ENCODE results near the gene NTM. TPM values are rescaled to one million over a fixed set of nuclear protein-coding genes. Genes with fewer than 3 reads are reported as not detected.

NTM gene
- total RNA-seq, 1 experiment from 2014 or later: 9.9 TPM

DNA sequence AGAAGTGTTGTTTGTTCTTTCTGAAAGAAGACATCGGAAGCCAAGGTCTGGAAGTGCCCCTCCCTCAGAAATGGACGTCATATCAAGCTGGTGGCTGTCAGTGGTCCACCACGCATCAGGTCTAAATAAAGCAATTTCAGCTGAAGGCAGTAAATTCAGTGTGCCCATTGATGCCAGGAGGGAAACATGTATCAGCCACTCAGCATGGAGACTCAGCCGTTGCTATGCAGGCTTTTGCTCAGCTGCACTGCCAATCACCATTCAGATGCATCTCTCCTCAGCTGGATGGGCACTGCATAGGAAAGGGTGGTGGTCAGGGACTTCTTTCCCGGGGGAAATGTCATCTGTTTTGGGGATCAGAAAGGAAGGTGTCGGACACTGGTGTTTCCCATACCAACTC lies 878.2 kb downstream of the NTM start:
- H3K9me3 ChIP-seq (ENCODE audit: control insufficient read depth, low read depth, low read length): no peaks in the 10 kb centered on the region
- Mint-ChIP-seq H3K27ac (no peak overlapping the region), H3K27me3 (ENCODE audit: low read depth) (no peaks in the 10 kb centered on the region; the same call in 1 of the 2 replicates), H3K4me1 (peaks cover 8 to 16% of the 10 kb centered on the region in 2 experiments), H3K4me3 (no peak overlapping the region), H3K9me3 (peaks cover 3 to 4% of the 10 kb centered on the region in 2 experiments; a peak in 4 of 5 replicates), H3K36me3 (ENCODE audit: insufficient read depth in 1 of 3, low read depth in 3 of 3) (peaks cover 2 to 9% (median 2%) of the 10 kb centered on the region in 3 experiments; a peak in 3 of 7 replicates)
- H2BK12ac ChIP-seq (ENCODE audit: insufficient read length, low read depth, low read length): no peak overlapping the region
- no peak overlapping the region for H2BK5ac ChIP-seq (ENCODE audit: insufficient read length, low read length)
- peaks cover 2% of the 10 kb centered on the region for H4K20me1 ChIP-seq (ENCODE audit: control insufficient read depth, insufficient read depth, insufficient read length)
- no peak overlapping the region for H3K56ac ChIP-seq (ENCODE audit: insufficient read length, low read depth, low read length)
- H3K4me2 ChIP-seq (ENCODE audit: insufficient read depth, insufficient read length, low read length): no peak overlapping the region
- H3K79me1 ChIP-seq (ENCODE audit: insufficient read depth, low read depth, low read length, poor library complexity, severe bottlenecking): no peaks in the 10 kb centered on the region
- H3K23me2 ChIP-seq (ENCODE audit: insufficient read length, low read depth, low read length, poor library complexity, severe bottlenecking): no peaks in the 10 kb centered on the region
- H3K4me1 ChIP-seq (ENCODE audit: insufficient read depth, low read length): no peaks in the 10 kb centered on the region
- no peak overlapping the region for H3K4ac ChIP-seq (ENCODE audit: low read depth, low read length)
- no peak overlapping the region for H3K9ac ChIP-seq (ENCODE audit: extremely low read depth, insufficient read length, low read length)
- H3T11ph ChIP-seq (ENCODE audit: low read length): no peak overlapping the region
- H3K14ac ChIP-seq (ENCODE audit: insufficient read depth, low read length): no peak overlapping the region
- H4K5ac ChIP-seq (ENCODE audit: insufficient read length, low read depth, low read length): no peak overlapping the region
- TF ChIP-seq, protein P1, sequence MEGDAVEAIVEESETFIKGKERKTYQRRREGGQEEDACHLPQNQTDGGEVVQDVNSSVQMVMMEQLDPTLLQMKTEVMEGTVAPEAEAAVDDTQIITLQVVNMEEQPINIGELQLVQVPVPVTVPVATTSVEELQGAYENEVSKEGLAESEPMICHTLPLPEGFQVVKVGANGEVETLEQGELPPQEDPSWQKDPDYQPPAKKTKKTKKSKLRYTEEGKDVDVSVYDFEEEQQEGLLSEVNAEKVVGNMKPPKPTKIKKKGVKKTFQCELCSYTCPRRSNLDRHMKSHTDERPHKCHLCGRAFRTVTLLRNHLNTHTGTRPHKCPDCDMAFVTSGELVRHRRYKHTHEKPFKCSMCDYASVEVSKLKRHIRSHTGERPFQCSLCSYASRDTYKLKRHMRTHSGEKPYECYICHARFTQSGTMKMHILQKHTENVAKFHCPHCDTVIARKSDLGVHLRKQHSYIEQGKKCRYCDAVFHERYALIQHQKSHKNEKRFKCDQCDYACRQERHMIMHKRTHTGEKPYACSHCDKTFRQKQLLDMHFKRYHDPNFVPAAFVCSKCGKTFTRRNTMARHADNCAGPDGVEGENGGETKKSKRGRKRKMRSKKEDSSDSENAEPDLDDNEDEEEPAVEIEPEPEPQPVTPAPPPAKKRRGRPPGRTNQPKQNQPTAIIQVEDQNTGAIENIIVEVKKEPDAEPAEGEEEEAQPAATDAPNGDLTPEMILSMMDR (conservative IDR thresholded peaks at IDR 0.05): no peak
- H4K91ac ChIP-seq (ENCODE audit: insufficient read length, low read depth, low read length): no peak overlapping the region
- no peak overlapping the region for H4K8ac ChIP-seq (replicated peaks; ENCODE audit: insufficient read length, low read depth, low read length)
- H3K27ac ChIP-seq (ENCODE audit: insufficient read length, low read depth, low read length): no peak overlapping the region
- no CpG with 5 or more reads among the region's 6 CpGs for WGBS (ENCODE audit: extremely low coverage, insufficient read length, low lambda C conversion rate)
- H2AK5ac ChIP-seq (ENCODE audit: insufficient read length, low read length): no peak overlapping the region
- no peak overlapping the region for H2BK20ac ChIP-seq (ENCODE audit: low read depth, low read length, poor library complexity, severe bottlenecking)
- H2BK15ac ChIP-seq (ENCODE audit: low read depth, low read length): no peak overlapping the region
- no peaks in the 10 kb centered on the region for H3K27me3 ChIP-seq (ENCODE audit: insufficient read depth, low read length)
- no peak overlapping the region for H2BK120ac ChIP-seq (ENCODE audit: low read depth, low read length, poor library complexity, severe bottlenecking)
- H3K23ac ChIP-seq (ENCODE audit: insufficient read length, low read depth, low read length): no peak overlapping the region
- DNase-seq: no peak
- no peaks in the 10 kb centered on the region for H3K79me2 ChIP-seq (ENCODE audit: insufficient read depth, low read length)
- H2AFZ ChIP-seq (ENCODE audit: low read length): no peak overlapping the region
- H3K18ac ChIP-seq (ENCODE audit: insufficient read length, low read depth, low read length): no peak overlapping the region
